ENCODE results near the gene MOBP. TPM values are rescaled to one million over a fixed set of nuclear protein-coding genes. Genes with fewer than 3 reads are reported as not detected.

MOBP gene
- total and polyA plus RNA-seq, 2 experiments from 2014 or later = not detected

DNA sequence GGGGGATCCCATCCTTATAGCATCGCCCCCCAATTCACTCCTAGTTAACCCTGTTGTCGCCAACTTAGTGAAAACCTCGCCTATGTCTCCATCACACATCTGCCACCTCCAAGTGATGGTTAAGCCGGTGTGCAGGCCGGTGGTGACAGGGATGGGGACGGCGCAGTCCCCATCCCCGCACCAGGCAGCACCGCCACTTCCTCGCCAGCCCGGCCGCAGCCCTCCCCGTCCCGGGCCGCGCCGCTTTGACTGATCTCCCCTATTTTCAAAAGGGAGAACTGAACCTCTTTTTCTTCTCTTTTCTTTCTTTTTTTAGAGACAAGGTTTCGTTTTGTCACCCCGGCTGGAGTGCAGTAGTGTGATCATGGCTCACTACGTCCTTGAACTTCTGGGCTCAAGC is 11.3 kb upstream of the MOBP start:
- no peaks in the 10 kb centered on the region for H3K79me2 ChIP-seq (replicated peaks; ENCODE audit: insufficient read depth)
- H3K27me3 ChIP-seq (ENCODE audit: insufficient read depth) = no peaks in the 10 kb centered on the region
- H3K4me3 ChIP-seq = no peak overlapping the region
- Mint-ChIP-seq H3K4me3 (no peak overlapping the region), H3K27ac (no peak overlapping the region), H3K4me1 (peaks cover 6% of the 10 kb centered on the region; the same call in 2 of the 3 replicates), H3K36me3 (ENCODE audit: low read depth) (peaks cover 3% of the 10 kb centered on the region; the same call in 1 of the 3 replicates), H3K9me3 (0 out of 3 replicates have a peak, but pooled peaks cover 5% of the 10 kb centered on the region), H3K27me3 (ENCODE audit: insufficient read depth, low read depth, poor library complexity) (peaks cover 4% of the 10 kb centered on the region)
- DNase-seq (ENCODE audit: low spot score) = no peak
- TF ChIP-seq ZNF114 (CRISPR knock-in tag; IDR thresholded peaks at IDR 0.05) (no peak), POLR2AphosphoS5 (IDR thresholded peaks at IDR 0.05; ENCODE audit: low read depth) (no peak), EZH2phosphoT487 (IDR thresholded peaks at IDR 0.05; ENCODE audit: unreplicated experiment) (no peak), JUNB (IDR thresholded peaks at IDR 0.05; ENCODE audit: unreplicated experiment) (no peak), ZNF331 (CRISPR knock-in tag; IDR thresholded peaks at IDR 0.05; ENCODE audit: low read depth) (no peak), EZH2 (IDR thresholded peaks at IDR 0.05; ENCODE audit: low read depth, unreplicated experiment) (no peak), STAT1 (IDR thresholded peaks at IDR 0.05; ENCODE audit: unreplicated experiment) (no peak), CREB1 (CRISPR knock-in tag; IDR thresholded peaks at IDR 0.05; ENCODE audit: low read depth) (no peak), NANOG (IDR thresholded peaks at IDR 0.05; ENCODE audit: borderline replicate concordance) (no peak)
- TF ChIP-seq, protein P1, sequence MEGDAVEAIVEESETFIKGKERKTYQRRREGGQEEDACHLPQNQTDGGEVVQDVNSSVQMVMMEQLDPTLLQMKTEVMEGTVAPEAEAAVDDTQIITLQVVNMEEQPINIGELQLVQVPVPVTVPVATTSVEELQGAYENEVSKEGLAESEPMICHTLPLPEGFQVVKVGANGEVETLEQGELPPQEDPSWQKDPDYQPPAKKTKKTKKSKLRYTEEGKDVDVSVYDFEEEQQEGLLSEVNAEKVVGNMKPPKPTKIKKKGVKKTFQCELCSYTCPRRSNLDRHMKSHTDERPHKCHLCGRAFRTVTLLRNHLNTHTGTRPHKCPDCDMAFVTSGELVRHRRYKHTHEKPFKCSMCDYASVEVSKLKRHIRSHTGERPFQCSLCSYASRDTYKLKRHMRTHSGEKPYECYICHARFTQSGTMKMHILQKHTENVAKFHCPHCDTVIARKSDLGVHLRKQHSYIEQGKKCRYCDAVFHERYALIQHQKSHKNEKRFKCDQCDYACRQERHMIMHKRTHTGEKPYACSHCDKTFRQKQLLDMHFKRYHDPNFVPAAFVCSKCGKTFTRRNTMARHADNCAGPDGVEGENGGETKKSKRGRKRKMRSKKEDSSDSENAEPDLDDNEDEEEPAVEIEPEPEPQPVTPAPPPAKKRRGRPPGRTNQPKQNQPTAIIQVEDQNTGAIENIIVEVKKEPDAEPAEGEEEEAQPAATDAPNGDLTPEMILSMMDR (conservative IDR thresholded peaks at IDR 0.05; ENCODE audit: low read depth in 2 of 2) = no peak
- TF ChIP-seq, protein P2, sequence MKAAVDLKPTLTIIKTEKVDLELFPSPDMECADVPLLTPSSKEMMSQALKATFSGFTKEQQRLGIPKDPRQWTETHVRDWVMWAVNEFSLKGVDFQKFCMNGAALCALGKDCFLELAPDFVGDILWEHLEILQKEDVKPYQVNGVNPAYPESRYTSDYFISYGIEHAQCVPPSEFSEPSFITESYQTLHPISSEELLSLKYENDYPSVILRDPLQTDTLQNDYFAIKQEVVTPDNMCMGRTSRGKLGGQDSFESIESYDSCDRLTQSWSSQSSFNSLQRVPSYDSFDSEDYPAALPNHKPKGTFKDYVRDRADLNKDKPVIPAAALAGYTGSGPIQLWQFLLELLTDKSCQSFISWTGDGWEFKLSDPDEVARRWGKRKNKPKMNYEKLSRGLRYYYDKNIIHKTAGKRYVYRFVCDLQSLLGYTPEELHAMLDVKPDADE (IDR thresholded peaks at IDR 0.05) = no peak
- TF ChIP-seq, protein P3, sequence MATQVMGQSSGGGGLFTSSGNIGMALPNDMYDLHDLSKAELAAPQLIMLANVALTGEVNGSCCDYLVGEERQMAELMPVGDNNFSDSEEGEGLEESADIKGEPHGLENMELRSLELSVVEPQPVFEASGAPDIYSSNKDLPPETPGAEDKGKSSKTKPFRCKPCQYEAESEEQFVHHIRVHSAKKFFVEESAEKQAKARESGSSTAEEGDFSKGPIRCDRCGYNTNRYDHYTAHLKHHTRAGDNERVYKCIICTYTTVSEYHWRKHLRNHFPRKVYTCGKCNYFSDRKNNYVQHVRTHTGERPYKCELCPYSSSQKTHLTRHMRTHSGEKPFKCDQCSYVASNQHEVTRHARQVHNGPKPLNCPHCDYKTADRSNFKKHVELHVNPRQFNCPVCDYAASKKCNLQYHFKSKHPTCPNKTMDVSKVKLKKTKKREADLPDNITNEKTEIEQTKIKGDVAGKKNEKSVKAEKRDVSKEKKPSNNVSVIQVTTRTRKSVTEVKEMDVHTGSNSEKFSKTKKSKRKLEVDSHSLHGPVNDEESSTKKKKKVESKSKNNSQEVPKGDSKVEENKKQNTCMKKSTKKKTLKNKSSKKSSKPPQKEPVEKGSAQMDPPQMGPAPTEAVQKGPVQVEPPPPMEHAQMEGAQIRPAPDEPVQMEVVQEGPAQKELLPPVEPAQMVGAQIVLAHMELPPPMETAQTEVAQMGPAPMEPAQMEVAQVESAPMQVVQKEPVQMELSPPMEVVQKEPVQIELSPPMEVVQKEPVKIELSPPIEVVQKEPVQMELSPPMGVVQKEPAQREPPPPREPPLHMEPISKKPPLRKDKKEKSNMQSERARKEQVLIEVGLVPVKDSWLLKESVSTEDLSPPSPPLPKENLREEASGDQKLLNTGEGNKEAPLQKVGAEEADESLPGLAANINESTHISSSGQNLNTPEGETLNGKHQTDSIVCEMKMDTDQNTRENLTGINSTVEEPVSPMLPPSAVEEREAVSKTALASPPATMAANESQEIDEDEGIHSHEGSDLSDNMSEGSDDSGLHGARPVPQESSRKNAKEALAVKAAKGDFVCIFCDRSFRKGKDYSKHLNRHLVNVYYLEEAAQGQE (IDR thresholded peaks at IDR 0.05; ENCODE audit: unreplicated experiment) = no peak
- TF ChIP-seq, protein P4, sequence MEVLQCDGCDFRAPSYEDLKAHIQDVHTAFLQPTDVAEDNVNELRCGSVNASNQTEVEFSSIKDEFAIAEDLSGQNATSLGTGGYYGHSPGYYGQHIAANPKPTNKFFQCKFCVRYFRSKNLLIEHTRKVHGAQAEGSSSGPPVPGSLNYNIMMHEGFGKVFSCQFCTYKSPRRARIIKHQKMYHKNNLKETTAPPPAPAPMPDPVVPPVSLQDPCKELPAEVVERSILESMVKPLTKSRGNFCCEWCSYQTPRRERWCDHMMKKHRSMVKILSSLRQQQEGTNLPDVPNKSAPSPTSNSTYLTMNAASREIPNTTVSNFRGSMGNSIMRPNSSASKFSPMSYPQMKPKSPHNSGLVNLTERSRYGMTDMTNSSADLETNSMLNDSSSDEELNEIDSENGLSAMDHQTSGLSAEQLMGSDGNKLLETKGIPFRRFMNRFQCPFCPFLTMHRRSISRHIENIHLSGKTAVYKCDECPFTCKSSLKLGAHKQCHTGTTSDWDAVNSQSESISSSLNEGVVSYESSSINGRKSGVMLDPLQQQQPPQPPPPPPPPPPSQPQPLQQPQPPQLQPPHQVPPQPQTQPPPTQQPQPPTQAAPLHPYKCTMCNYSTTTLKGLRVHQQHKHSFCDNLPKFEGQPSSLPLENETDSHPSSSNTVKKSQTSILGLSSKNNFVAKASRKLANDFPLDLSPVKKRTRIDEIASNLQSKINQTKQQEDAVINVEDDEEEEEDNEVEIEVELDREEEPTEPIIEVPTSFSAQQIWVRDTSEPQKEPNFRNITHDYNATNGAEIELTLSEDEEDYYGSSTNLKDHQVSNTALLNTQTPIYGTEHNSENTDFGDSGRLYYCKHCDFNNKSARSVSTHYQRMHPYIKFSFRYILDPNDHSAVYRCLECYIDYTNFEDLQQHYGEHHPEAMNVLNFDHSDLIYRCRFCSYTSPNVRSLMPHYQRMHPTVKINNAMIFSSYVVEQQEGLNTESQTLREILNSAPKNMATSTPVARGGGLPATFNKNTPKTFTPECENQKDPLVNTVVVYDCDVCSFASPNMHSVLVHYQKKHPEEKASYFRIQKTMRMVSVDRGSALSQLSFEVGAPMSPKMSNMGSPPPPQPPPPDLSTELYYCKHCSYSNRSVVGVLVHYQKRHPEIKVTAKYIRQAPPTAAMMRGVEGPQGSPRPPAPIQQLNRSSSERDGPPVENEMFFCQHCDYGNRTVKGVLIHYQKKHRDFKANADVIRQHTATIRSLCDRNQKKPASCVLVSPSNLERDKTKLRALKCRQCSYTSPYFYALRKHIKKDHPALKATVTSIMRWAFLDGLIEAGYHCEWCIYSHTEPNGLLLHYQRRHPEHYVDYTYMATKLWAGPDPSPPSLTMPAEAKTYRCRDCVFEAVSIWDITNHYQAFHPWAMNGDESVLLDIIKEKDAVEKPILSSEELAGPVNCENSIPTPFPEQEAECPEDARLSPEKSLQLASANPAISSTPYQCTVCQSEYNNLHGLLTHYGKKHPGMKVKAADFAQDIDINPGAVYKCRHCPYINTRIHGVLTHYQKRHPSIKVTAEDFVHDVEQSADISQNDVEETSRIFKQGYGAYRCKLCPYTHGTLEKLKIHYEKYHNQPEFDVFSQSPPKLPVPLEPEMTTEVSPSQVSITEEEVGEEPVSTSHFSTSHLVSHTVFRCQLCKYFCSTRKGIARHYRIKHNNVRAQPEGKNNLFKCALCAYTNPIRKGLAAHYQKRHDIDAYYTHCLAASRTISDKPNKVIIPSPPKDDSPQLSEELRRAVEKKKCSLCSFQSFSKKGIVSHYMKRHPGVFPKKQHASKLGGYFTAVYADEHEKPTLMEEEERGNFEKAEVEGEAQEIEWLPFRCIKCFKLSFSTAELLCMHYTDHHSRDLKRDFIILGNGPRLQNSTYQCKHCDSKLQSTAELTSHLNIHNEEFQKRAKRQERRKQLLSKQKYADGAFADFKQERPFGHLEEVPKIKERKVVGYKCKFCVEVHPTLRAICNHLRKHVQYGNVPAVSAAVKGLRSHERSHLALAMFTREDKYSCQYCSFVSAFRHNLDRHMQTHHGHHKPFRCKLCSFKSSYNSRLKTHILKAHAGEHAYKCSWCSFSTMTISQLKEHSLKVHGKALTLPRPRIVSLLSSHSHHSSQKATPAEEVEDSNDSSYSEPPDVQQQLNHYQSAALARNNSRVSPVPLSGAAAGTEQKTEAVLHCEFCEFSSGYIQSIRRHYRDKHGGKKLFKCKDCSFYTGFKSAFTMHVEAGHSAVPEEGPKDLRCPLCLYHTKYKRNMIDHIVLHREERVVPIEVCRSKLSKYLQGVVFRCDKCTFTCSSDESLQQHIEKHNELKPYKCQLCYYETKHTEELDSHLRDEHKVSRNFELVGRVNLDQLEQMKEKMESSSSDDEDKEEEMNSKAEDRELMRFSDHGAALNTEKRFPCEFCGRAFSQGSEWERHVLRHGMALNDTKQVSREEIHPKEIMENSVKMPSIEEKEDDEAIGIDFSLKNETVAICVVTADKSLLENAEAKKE (CRISPR knock-in tag; IDR thresholded peaks at IDR 0.05) = no peak
- no peaks in the 10 kb centered on the region for H3K36me3 ChIP-seq (ENCODE audit: insufficient read depth)
- H4K20me1 ChIP-seq (replicated peaks; ENCODE audit: insufficient read depth) = no peaks in the 10 kb centered on the region
- no peak for ATAC-seq
- no peak overlapping the region for H3K27ac ChIP-seq (ENCODE audit: low read depth)
- no peaks in the 10 kb centered on the region for H3F3A ChIP-seq (replicated peaks; ENCODE audit: low read depth)
- H3K4me1 ChIP-seq (ENCODE audit: insufficient read depth) = no peaks in the 10 kb centered on the region
- H3K9me2 ChIP-seq (ENCODE audit: insufficient read depth) = peaks cover 3% of the 10 kb centered on the region; the same call in 1 of the 2 replicates
- H2AFZ ChIP-seq = peak overlapping the region; percentile 76
- no peak overlapping the region for H3K4me2 ChIP-seq
